Measurements from ENCODE around the gene CSNK2A3. TPM values are rescaled to one million over a fixed set of nuclear protein-coding genes. Genes with fewer than 3 reads are reported as not detected.
"Not testable (repeated sequence)": the region's sequence is repeated elsewhere in the genome, so short reads cannot be mapped to it uniquely, and the experiment has no call there.

CSNK2A3 gene
- 1.1 and 2.1 TPM in 2 replicates for total RNA-seq

- H3K9me3 Mint-ChIP-seq; H3K27ac Mint-ChIP-seq; H3K4me3 Mint-ChIP-seq; H3K36me3 Mint-ChIP-seq (ENCODE audit: low read depth); DNase-seq; H3K4me1 Mint-ChIP-seq; H3K27me3 Mint-ChIP-seq; intact Hi-C loops (cut with micrococcal nuclease): not testable (repeated sequence)
Measured at GRCh38 chr11:11352878-11353277, at the start of gene CSNK2A3. Gene CSNK2A3 (minus strand): TSS chr11:11353250. CDS start chr11:11353119, 131 bp downstream.

- H3K27me3 Mint-ChIP-seq, result no peaks in the 10 kb centered on the region
- no peak overlapping the region for H3K4me3 Mint-ChIP-seq
- H3K9me3 Mint-ChIP-seq, result no peaks in the 10 kb centered on the region
- DNase-seq, result no peak
- H3K36me3 Mint-ChIP-seq (ENCODE audit: low read depth), result no peaks in the 10 kb centered on the region
- H3K4me1 Mint-ChIP-seq, result no peaks in the 10 kb centered on the region
- intact Hi-C loops (cut with micrococcal nuclease), result no loop called here
- H3K27ac Mint-ChIP-seq, result no peak overlapping the region
Measured at GRCh38 chr11:11401960-11402535, 49.0 kb upstream of the CSNK2A3 start.

DNA sequence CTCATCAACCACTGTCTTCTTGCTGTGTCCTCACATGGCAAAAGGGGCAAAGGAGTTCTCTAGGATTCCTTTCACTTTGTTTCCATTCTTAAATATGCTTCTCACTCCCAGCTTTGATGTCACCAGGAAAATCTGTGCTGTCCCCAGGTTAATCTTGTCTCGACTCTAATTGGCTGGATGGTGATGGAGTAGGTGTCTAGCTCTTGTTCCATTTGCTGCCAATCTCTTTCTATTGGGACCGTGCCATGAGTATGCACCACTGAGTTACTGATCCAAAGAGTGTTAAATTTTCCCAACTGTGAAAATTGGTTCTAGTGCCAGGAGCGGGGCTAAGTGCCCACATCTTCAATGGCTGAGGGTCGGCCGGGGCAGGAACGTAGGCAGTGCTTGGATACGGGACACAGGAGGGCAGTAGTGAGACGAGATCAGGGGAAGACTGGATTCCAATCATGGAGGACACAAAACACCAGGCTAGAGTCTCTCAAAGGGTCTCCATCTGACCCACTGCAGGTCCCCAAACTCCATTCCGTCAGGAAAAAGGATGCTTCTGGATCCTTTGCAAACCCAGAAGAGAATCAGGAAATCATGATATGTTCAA is 47.7 kb upstream of the CSNK2A3 start:
- intact Hi-C loops (cut with micrococcal nuclease), result no loop called here
- no peaks in the 10 kb centered on the region for H3K9me3 Mint-ChIP-seq

GRCh38 chr11:11400121-11400520 is 47.1 kb upstream of the CSNK2A3 start:
- DNase-seq, result no peak
- H3K4me1 Mint-ChIP-seq, result no peaks in the 10 kb centered on the region
- H3K9me3 Mint-ChIP-seq, result no peaks in the 10 kb centered on the region
- intact Hi-C loops (cut with micrococcal nuclease), result no loop called here
- no peak overlapping the region for H3K27ac Mint-ChIP-seq
- no peaks in the 10 kb centered on the region for H3K36me3 Mint-ChIP-seq (ENCODE audit: low read depth)
- no peak overlapping the region for H3K4me3 Mint-ChIP-seq
- no peaks in the 10 kb centered on the region for H3K27me3 Mint-ChIP-seq

More for the DNA sequence above, 47.7 kb upstream of the CSNK2A3 start:
- no peak overlapping the region for H3K4me3 Mint-ChIP-seq
- H3K36me3 Mint-ChIP-seq (ENCODE audit: low read depth), result no peaks in the 10 kb centered on the region
- H3K27ac Mint-ChIP-seq, result no peak overlapping the region
- H3K27me3 Mint-ChIP-seq, result no peaks in the 10 kb centered on the region
- no peaks in the 10 kb centered on the region for H3K4me1 Mint-ChIP-seq
- no peak for DNase-seq

DNA sequence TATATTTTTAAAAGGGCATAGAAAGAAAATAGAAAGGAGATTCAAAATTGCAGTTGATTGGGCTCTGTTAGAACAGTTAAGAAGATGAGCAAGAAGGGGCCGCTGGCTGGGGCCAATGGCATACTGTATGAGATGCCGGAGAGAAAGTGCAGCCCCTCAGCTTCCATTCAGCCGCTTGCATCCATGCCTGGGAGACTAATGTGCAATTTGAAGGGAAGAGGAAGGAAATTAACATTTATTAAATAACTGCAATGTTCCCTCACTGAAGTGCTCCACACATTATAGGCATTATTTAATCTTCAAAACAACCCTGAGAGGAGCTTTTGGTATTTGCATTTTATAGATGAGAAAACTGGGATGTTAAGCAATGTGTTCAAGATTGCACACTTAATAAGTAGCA is 44.7 kb upstream of the CSNK2A3 start:
- no peaks in the 10 kb centered on the region for H3K4me1 Mint-ChIP-seq
- intact Hi-C loops (cut with micrococcal nuclease), result no loop called here
- H3K9me3 Mint-ChIP-seq, result no peaks in the 10 kb centered on the region
- no peaks in the 10 kb centered on the region for H3K36me3 Mint-ChIP-seq (ENCODE audit: low read depth)
- no peak overlapping the region for H3K27ac Mint-ChIP-seq
- DNase-seq, result no peak
- no peak overlapping the region for H3K4me3 Mint-ChIP-seq
- H3K27me3 Mint-ChIP-seq, result no peaks in the 10 kb centered on the region

DNA sequence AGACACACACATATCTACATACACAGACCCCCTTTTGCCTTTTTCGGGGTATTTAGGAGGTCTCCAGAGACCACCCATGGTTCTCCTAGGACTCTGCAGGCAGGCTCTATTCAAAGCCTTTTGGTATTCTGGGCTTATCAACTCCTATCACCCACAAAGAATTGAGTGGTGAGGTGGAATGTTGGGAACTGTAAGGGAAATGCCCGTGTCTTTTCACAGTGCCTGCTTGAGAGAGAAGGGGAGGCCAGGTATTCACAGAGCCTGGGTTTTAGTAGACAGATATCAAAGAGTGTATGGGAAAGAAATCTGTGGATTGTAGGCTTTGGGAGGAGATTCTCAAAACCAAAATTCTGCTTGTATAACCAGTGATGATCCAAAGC is 44.0 kb upstream of the CSNK2A3 start:
- no peaks in the 10 kb centered on the region for H3K9me3 Mint-ChIP-seq
- H3K4me3 Mint-ChIP-seq, result no peak overlapping the region
- H3K36me3 Mint-ChIP-seq (ENCODE audit: low read depth), result no peaks in the 10 kb centered on the region
- no peaks in the 10 kb centered on the region for H3K4me1 Mint-ChIP-seq
- H3K27me3 Mint-ChIP-seq, result no peaks in the 10 kb centered on the region
- no peak for DNase-seq
- no peak overlapping the region for H3K27ac Mint-ChIP-seq
- intact Hi-C loops (cut with micrococcal nuclease), result no loop called here

DNA sequence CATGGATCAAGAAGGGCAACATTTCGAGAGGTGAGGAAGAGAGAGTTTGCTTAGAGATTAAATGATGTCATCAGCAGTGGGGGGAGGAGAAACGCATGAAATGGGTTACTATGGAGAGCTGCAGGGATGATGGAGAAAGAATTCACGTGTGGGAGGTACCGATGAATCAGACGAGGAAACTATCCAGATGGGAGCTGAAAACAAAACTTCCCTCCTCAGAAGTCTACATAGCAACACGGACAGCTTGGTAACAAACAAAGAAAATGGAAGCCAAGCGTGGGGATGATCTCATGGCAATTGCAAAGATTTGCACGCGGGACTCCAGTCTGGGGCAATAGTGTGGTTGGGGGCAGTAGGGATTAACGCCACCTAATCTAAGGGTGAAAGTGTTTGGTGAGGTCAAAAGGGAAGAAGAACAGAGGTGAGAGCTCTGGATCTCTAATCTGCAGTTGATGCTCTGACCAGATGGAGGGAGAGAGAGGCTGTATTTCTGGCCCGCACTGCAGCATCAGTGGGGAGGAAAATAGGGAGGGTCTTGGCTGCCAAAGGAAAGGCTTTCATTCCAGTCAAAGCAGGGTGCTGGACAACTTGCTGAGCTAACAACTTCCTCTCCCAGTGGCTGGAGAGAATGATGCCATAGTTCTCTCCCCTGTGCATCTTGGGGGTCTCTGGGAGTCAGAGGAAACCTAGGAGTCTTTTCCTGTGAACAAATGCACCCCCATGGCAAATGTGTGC is 43.4 kb upstream of the CSNK2A3 start:
- Mint-ChIP-seq H3K9me3 (no peaks in the 10 kb centered on the region), H3K4me1 (no peaks in the 10 kb centered on the region), H3K4me3 (no peak overlapping the region), H3K36me3 (ENCODE audit: low read depth) (no peaks in the 10 kb centered on the region), H3K27me3 (no peaks in the 10 kb centered on the region), H3K27ac (no peak overlapping the region)
- DNase-seq, result no peak
- intact Hi-C loops (cut with micrococcal nuclease), result no loop called here

DNA sequence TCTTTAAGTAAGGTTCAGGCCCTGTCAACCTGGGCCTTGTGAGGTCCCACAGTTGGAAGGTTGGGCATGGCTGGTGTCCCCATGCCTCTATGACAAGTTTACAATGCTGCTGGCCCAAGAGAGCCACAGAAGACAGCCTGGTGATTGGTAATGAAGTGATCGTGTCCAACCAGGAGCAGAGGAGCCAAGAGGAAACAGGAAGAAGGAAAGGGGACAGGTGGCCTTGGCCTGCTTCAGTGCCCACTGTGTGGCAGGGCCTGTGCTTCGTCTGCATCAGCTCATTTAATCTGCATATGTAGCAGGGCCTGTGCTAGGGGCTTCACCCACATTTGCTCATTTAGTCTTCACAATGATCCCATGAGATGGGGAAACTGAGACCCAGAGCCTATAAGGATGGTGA is 42.1 kb upstream of the CSNK2A3 start:
- DNase-seq, result no peak
- no peaks in the 10 kb centered on the region for H3K27me3 Mint-ChIP-seq
- H3K27ac Mint-ChIP-seq, result no peak overlapping the region
- no peaks in the 10 kb centered on the region for H3K9me3 Mint-ChIP-seq
- intact Hi-C loops (cut with micrococcal nuclease), result no loop called here
- H3K36me3 Mint-ChIP-seq (ENCODE audit: low read depth), result no peaks in the 10 kb centered on the region
- H3K4me1 Mint-ChIP-seq, result no peaks in the 10 kb centered on the region
- no peak overlapping the region for H3K4me3 Mint-ChIP-seq

GRCh38 chr11:11394241-11394640 is 41.2 kb upstream of the CSNK2A3 start:
- no peak overlapping the region for H3K4me3 Mint-ChIP-seq
- no peak overlapping the region for H3K27ac Mint-ChIP-seq
- H3K9me3 Mint-ChIP-seq, result no peaks in the 10 kb centered on the region
- H3K27me3 Mint-ChIP-seq, result no peaks in the 10 kb centered on the region
- no peaks in the 10 kb centered on the region for H3K4me1 Mint-ChIP-seq
- no peak for DNase-seq
- intact Hi-C loops (cut with micrococcal nuclease), result no loop called here
- H3K36me3 Mint-ChIP-seq (ENCODE audit: low read depth), result no peaks in the 10 kb centered on the region

DNA sequence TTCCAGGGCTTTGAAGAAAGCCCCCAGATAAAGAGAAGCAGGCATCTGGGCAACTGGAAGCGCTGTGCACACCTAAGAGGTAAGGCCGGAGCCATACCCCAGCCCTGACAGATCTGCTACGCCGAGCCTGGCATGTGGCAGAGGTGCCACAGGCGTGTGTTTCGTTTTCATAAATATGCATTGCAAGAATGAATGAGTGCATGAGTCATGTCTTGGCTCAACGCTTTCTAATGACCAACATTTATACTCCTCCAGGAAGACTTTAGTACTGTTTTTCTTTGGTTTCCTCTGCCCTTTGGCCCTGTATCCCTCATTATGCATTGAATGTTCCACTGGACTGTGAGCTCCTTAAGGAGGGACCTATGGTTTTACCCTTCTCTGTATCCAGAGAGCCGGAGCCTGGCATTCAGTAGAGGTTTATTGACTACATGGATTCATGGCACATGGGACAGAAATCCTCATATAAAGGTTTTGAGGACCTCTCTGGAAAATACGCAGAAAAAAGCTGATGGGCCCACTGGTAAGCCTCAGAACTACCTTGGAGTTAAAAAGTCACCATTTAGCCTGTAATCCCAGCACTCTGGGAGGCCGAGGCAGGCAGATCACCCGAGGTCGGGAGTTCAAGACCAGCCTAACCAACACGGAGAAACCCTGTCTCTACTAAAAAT is 38.9 kb upstream of the CSNK2A3 start:
- no peaks in the 10 kb centered on the region for H3K27me3 Mint-ChIP-seq
- H3K4me1 Mint-ChIP-seq, result no peaks in the 10 kb centered on the region
- no peak for DNase-seq
- no peak overlapping the region for H3K4me3 Mint-ChIP-seq
- no peak overlapping the region for H3K27ac Mint-ChIP-seq
- H3K9me3 Mint-ChIP-seq, result no peaks in the 10 kb centered on the region
- intact Hi-C loops (cut with micrococcal nuclease), result no loop called here
- no peaks in the 10 kb centered on the region for H3K36me3 Mint-ChIP-seq (ENCODE audit: low read depth)

DNA sequence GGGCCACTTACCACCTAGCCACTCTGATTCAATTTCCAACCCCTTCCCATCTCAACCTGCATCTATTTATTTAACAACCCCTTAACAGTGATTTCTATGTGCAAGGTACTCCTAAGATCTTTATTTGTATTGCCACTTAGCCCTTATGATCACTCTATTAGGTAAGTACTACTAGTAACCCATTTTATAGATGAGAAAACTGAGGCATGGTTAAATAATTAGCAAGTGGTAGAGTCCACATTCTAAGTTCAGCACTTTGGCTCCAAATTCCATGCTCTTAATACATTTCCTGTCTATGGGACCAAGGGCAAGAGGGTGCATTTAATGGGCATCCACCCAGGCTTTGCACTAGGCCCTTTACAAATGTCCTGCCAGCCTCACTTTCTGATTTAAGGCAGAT is 38.1 kb upstream of the CSNK2A3 start:
- DNase-seq, result no peak
- Mint-ChIP-seq H3K27ac (no peak overlapping the region), H3K4me1 (no peaks in the 10 kb centered on the region), H3K27me3 (no peaks in the 10 kb centered on the region), H3K36me3 (ENCODE audit: low read depth) (no peaks in the 10 kb centered on the region), H3K9me3 (no peaks in the 10 kb centered on the region), H3K4me3 (no peak overlapping the region)
- intact Hi-C loops (cut with micrococcal nuclease), result no loop called here

- no peaks in the 10 kb centered on the region for H3K36me3 Mint-ChIP-seq (ENCODE audit: low read depth)
- intact Hi-C loops (cut with micrococcal nuclease), result no loop called here
- H3K9me3 Mint-ChIP-seq, result no peaks in the 10 kb centered on the region
- H3K4me3 Mint-ChIP-seq, result no peak overlapping the region
- H3K27me3 Mint-ChIP-seq, result no peaks in the 10 kb centered on the region
- no peak overlapping the region for H3K27ac Mint-ChIP-seq
- no peaks in the 10 kb centered on the region for H3K4me1 Mint-ChIP-seq
- DNase-seq, result no peak
Measured at GRCh38 chr11:11390068-11390771, 37.2 kb upstream of the CSNK2A3 start.

GRCh38 chr11:11389238-11389637 is 36.2 kb upstream of the CSNK2A3 start:
- intact Hi-C loops (cut with micrococcal nuclease), result no loop called here
- no peaks in the 10 kb centered on the region for H3K27me3 Mint-ChIP-seq
- H3K27ac Mint-ChIP-seq, result no peak overlapping the region
- H3K9me3 Mint-ChIP-seq, result no peaks in the 10 kb centered on the region
- no peak overlapping the region for H3K4me3 Mint-ChIP-seq
- no peaks in the 10 kb centered on the region for H3K4me1 Mint-ChIP-seq
- no peak for DNase-seq
- H3K36me3 Mint-ChIP-seq (ENCODE audit: low read depth), result no peaks in the 10 kb centered on the region
